ENCODE data around the gene SF1.
A peak's percentile ranks its signal among the peaks of the same experiment; 100 is the strongest.

SF1 gene

GRCh38 chr11:64759722-64760719, 18.3 kb downstream of the SF1 start, which contains the start of gene PYGM:
Gene PYGM (minus strand): TSS chr11:64759974. CDS start chr11:64759898, 76 bp downstream.
- no peak for DNase-seq

GRCh38 chr11:64759131-64759721, 19.1 kb downstream of the SF1 start:
- no peak for DNase-seq

- DNase-seq, result no peak
Observed at GRCh38 chr11:64758330-64759079, 19.8 kb downstream of the SF1 start.

GRCh38 chr11:64757549-64758329, 20.6 kb downstream of the SF1 start:
- no peak for DNase-seq

- no peak for DNase-seq
Observed at GRCh38 chr11:64755681-64756361, 22.5 kb downstream of the SF1 start.

- DNase-seq, result no peak
Observed at GRCh38 chr11:64754919-64755662, 23.3 kb downstream of the SF1 start.

GRCh38 chr11:64754124-64754918, 24.0 kb downstream of the SF1 start:
- DNase-seq, result no peak

- DNase-seq, result no peak
Observed at GRCh38 chr11:64753380-64754123, 24.8 kb downstream of the SF1 start.

- no peak for DNase-seq
Observed at GRCh38 chr11:64753019-64753379, 25.3 kb downstream of the SF1 start.

GRCh38 chr11:64752175-64752970, 26.0 kb downstream of the SF1 start:
- DNase-seq, result no peak

GRCh38 chr11:64751580-64751979, 26.8 kb downstream of the SF1 start:
- DNase-seq, result no peak

- no peak for DNase-seq
Observed at GRCh38 chr11:64751136-64751535, 27.2 kb downstream of the SF1 start.

- no peak for DNase-seq
Observed at GRCh38 chr11:64750361-64751054, 27.8 kb downstream of the SF1 start.

GRCh38 chr11:64747961-64748665, 30.2 kb downstream of the SF1 start:
- DNase-seq, result no peak

- DNase-seq, result no peak
Observed at GRCh38 chr11:64746486-64746885, 31.9 kb downstream of the SF1 start.

GRCh38 chr11:64745521-64746328, 32.6 kb downstream of the SF1 start:
- peak; percentile 66 for DNase-seq

- DNase-seq, result peak; percentile 65
Observed at GRCh38 chr11:64745189-64745520, 33.2 kb downstream of the SF1 start.

All from activated CD4-positive, alpha-beta T cell treated with anti-CD3 and anti-CD28 coated beads for 1 hour (primary cell).